ENCODE results near the gene GCM1.
"Not testable (repeated sequence)": the region's sequence is repeated elsewhere in the genome, so short reads cannot be mapped to it uniquely, and the experiment has no call there.

The GCM1 gene

DNA sequence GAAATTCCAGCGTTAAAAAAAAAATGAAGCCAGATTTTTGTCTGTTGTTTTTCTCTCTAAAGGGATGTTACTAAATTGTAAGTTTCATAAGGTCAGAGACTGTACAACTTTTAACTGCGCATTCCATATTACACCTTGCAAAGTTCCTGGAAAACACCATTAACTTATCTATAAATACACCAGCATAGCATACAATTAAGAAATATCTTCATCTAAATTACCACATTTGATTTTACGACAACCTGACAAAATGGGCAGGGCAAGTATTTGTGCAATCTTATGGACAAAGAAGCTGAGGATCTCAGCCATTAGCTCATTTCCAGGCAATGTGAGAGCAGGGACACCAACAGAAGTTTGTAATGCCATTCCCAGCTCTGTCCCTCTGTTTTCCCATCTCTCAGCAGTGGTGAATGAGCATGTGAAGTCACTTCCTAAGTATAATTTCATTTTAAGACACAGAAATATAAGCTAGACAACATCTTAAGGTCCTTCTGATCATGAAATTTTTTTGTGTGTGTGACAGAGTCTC is 12.9 kb upstream of the GCM1 start:
- Histone ChIP-seq H3K9ac (ENCODE audit: low read depth, low read length, poor library complexity, severe bottlenecking) (no peak overlapping the region), H3K4me3 (ENCODE audit: low read length, poor library complexity, severe bottlenecking) (no peak overlapping the region), H2AFZ (ENCODE audit: low read length) (peak overlapping the region; percentile 37), H3K9me2 (replicated peaks; ENCODE audit: low read depth, low read length) (no peaks in the 10 kb centered on the region), H3K4me2 (ENCODE audit: low read depth, low read length, poor library complexity, severe bottlenecking) (no peak overlapping the region), H3K4me1 (ENCODE audit: insufficient read depth, low read length, poor library complexity, severe bottlenecking) (peaks cover 8% of the 10 kb centered on the region), H3K9me3 (ENCODE audit: insufficient read depth, low read depth, low read length) (no peaks in the 10 kb centered on the region), H3F3A (ENCODE audit: low read depth) (no peaks in the 10 kb centered on the region; the same call in 1 of the 2 replicates), H3K79me2 (ENCODE audit: insufficient read depth, low read length) (no peaks in the 10 kb centered on the region), H4K20me1 (ENCODE audit: insufficient read depth, low read length, poor library complexity, severe bottlenecking) (no peaks in the 10 kb centered on the region), H3K36me3 (ENCODE audit: insufficient read depth, low read length) (no peaks in the 10 kb centered on the region), H3K27me3 (ENCODE audit: insufficient read depth, low read length, poor library complexity, severe bottlenecking) (no peaks in the 10 kb centered on the region)
- TF ChIP-seq, protein P1, sequence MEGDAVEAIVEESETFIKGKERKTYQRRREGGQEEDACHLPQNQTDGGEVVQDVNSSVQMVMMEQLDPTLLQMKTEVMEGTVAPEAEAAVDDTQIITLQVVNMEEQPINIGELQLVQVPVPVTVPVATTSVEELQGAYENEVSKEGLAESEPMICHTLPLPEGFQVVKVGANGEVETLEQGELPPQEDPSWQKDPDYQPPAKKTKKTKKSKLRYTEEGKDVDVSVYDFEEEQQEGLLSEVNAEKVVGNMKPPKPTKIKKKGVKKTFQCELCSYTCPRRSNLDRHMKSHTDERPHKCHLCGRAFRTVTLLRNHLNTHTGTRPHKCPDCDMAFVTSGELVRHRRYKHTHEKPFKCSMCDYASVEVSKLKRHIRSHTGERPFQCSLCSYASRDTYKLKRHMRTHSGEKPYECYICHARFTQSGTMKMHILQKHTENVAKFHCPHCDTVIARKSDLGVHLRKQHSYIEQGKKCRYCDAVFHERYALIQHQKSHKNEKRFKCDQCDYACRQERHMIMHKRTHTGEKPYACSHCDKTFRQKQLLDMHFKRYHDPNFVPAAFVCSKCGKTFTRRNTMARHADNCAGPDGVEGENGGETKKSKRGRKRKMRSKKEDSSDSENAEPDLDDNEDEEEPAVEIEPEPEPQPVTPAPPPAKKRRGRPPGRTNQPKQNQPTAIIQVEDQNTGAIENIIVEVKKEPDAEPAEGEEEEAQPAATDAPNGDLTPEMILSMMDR (conservative IDR thresholded peaks at IDR 0.05; ENCODE audit: low read length): no peak
- TF ChIP-seq EZH2phosphoT487 (IDR thresholded peaks at IDR 0.05; ENCODE audit: borderline replicate concordance): no peak

DNA sequence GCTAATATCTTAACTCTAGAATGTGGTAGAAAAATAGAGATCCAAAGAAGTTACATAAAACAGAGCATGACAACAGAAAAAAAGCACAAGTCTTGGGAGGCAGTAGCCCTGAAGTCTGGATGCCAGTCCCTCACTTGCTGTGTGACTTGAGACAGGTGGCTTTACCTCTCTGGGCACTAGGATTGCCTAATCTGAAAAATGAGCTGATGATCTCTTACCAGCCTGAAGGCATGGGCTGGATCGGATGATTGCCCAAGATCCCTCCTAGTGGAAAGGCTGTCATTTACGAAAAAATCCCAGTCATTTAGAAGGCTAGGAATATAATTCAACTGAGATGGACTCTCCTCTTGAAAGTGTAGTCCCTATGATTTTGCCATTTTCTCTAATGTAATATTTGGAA is 10.9 kb upstream of the GCM1 start:
- Histone ChIP-seq H3K4me3 (ENCODE audit: low read length, poor library complexity, severe bottlenecking) (no peak overlapping the region), H3K9ac (ENCODE audit: low read depth, low read length, poor library complexity, severe bottlenecking) (no peak overlapping the region), H3K4me2 (ENCODE audit: low read depth, low read length, poor library complexity, severe bottlenecking) (no peak overlapping the region), H3K36me3 (ENCODE audit: insufficient read depth, low read length) (no peaks in the 10 kb centered on the region), H2AFZ (ENCODE audit: low read length) (no peak overlapping the region), H3K27me3 (ENCODE audit: insufficient read depth, low read length, poor library complexity, severe bottlenecking) (no peaks in the 10 kb centered on the region), H3K9me2 (replicated peaks; ENCODE audit: low read depth, low read length) (no peaks in the 10 kb centered on the region), H3K79me2 (ENCODE audit: insufficient read depth, low read length) (no peaks in the 10 kb centered on the region), H3F3A (ENCODE audit: low read depth) (no peaks in the 10 kb centered on the region; the same call in 1 of the 2 replicates), H3K4me1 (ENCODE audit: insufficient read depth, low read length, poor library complexity, severe bottlenecking) (peaks cover 8% of the 10 kb centered on the region), H3K9me3 (ENCODE audit: insufficient read depth, low read depth, low read length) (no peaks in the 10 kb centered on the region), H4K20me1 (ENCODE audit: insufficient read depth, low read length, poor library complexity, severe bottlenecking) (no peaks in the 10 kb centered on the region)
- TF ChIP-seq EZH2phosphoT487 (IDR thresholded peaks at IDR 0.05; ENCODE audit: borderline replicate concordance): no peak
- TF ChIP-seq, protein P1 (conservative IDR thresholded peaks at IDR 0.05; ENCODE audit: low read length): no peak

DNA sequence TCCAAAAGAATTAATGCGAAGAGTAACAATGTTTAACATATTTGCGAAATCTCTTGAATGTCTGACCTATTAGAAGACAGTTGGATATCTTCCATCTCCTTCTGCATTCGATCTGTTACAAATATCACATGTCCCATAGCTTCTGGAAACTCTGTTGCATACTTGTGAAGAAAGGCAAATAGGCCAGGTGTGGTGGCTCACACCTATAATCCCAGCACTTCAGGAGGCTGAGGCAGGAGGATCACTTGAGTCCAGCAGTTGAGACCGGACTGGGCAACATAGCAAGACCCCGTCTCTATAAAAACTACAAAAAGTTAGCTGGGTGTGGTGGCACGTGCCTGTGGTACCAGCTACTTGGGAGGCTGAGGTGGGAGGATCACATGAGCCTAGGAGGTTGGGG is 9.4 kb upstream of the GCM1 start:
- not testable (repeated sequence) for H4K20me1 ChIP-seq (ENCODE audit: insufficient read depth, low read length, poor library complexity, severe bottlenecking); H3K4me3 ChIP-seq (ENCODE audit: low read length, poor library complexity, severe bottlenecking); H3K9ac ChIP-seq (ENCODE audit: low read depth, low read length, poor library complexity, severe bottlenecking); H3K9me3 ChIP-seq (ENCODE audit: insufficient read depth, low read depth, low read length); H3K27me3 ChIP-seq (ENCODE audit: insufficient read depth, low read length, poor library complexity, severe bottlenecking); H3K36me3 ChIP-seq (ENCODE audit: insufficient read depth, low read length); H3K4me2 ChIP-seq (ENCODE audit: low read depth, low read length, poor library complexity, severe bottlenecking); H3K79me2 ChIP-seq (ENCODE audit: insufficient read depth, low read length); H2AFZ ChIP-seq (ENCODE audit: low read length); H3K9me2 ChIP-seq (replicated peaks; ENCODE audit: low read depth, low read length); H3F3A ChIP-seq (ENCODE audit: low read depth); H3K4me1 ChIP-seq (ENCODE audit: insufficient read depth, low read length, poor library complexity, severe bottlenecking)

DNA sequence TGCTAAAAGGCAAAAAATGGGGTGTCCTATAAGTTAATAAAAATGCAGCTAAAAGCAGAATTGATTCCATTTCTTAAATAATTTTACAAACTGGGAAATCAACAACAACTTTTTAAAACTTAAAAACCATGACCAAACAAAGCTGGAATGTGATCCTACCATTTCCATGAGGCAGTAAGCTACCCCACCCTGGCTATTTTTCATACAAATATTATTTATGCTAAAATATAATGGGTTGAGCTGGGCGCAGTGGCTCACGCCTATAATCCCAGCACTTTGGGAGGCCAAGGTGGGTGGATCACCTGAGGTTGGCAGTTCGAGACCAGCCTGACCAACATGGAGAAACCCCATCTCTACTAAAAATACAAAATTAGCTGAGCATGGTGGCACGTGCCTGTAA is 6.6 kb upstream of the GCM1 start:
- not testable (repeated sequence) for H3K9ac ChIP-seq (ENCODE audit: low read depth, low read length, poor library complexity, severe bottlenecking); H3K27me3 ChIP-seq (ENCODE audit: insufficient read depth, low read length, poor library complexity, severe bottlenecking); H3K4me2 ChIP-seq (ENCODE audit: low read depth, low read length, poor library complexity, severe bottlenecking); H3K36me3 ChIP-seq (ENCODE audit: insufficient read depth, low read length); H3K9me2 ChIP-seq (replicated peaks; ENCODE audit: low read depth, low read length); H3K4me1 ChIP-seq (ENCODE audit: insufficient read depth, low read length, poor library complexity, severe bottlenecking); H3K9me3 ChIP-seq (ENCODE audit: insufficient read depth, low read depth, low read length); H4K20me1 ChIP-seq (ENCODE audit: insufficient read depth, low read length, poor library complexity, severe bottlenecking); H3F3A ChIP-seq (ENCODE audit: low read depth); H2AFZ ChIP-seq (ENCODE audit: low read length); H3K4me3 ChIP-seq (ENCODE audit: low read length, poor library complexity, severe bottlenecking); H3K79me2 ChIP-seq (ENCODE audit: insufficient read depth, low read length)

Measured in Loucy (cell line).